ENCODE results near the gene SFTPB.
"Not testable (repeated sequence)": the region's sequence is repeated elsewhere in the genome, so short reads cannot be mapped to it uniquely, and the experiment has no call there.

Gene SFTPB

DNA sequence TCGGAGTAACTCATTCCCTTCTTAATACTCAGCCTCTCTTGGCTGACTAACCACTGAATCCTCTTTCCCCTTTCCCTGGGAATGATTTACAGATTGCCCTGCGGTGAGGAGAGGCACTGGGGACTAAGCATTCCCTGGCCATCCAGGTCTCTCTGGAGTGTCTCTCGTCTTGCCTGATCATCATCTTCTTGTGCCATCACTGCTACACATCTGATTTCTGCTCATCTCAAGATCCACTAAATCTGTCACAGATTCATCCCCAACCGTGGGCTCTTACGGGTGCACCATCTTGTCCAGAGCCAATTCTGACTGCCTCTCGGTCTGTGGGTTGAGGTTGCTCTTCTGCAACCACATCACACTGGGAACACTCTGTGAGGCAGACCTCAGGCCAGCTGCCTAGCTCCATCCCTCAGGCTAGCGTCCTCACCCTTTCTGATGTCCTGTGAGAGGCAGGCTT lies 12.0 kb downstream of the SFTPB start:
- no peak for DNase-seq (ENCODE audit: low read depth)

DNA sequence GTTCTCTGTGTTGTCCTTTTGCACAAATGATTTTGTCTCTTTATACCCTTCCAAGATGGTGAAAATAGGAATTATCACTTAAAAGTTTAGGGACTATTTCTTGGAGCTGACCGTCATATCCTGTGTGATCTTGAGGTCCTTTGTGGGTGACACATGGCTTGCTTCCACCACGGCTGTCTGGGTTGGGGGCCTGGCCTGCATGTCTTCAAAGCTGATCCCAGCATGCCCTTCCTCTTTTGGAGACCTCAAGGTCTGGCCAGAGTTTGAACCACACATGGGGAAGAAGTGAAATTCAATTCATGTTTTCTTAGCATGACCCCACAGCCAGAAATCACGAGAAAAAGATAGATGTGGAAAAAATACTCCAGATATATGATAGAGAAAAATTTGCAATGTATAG lies 14.0 kb downstream of the SFTPB start:
- no peak for DNase-seq (ENCODE audit: low read depth)

- no peak for DNase-seq (ENCODE audit: low read depth)
Measured at GRCh38 chr2:85652056-85652455, 15.9 kb downstream of the SFTPB start.

DNA sequence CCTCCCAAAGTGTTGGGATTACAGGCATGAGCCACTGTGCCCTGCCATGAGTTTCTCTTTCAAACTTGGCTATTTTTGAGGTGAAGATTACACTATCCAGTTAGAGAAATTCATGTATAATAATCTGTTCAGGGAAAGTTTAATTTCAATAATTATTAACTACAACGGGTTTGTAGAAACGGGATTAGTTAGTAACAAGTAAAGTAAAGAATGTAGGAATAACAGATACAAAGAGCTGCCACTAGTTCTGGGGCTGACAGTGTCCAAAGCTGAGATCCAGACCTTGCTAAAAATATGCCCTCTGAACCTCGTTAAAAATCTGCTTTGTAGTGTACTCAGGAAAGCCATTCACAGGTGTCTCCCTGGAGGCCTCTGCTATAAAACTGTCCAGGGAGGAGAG lies 16.9 kb downstream of the SFTPB start:
- DNase-seq (ENCODE audit: low read depth) = no peak

- DNase-seq (ENCODE audit: low read depth) = no peak
Measured at GRCh38 chr2:85650456-85650855, 17.5 kb downstream of the SFTPB start.

DNA sequence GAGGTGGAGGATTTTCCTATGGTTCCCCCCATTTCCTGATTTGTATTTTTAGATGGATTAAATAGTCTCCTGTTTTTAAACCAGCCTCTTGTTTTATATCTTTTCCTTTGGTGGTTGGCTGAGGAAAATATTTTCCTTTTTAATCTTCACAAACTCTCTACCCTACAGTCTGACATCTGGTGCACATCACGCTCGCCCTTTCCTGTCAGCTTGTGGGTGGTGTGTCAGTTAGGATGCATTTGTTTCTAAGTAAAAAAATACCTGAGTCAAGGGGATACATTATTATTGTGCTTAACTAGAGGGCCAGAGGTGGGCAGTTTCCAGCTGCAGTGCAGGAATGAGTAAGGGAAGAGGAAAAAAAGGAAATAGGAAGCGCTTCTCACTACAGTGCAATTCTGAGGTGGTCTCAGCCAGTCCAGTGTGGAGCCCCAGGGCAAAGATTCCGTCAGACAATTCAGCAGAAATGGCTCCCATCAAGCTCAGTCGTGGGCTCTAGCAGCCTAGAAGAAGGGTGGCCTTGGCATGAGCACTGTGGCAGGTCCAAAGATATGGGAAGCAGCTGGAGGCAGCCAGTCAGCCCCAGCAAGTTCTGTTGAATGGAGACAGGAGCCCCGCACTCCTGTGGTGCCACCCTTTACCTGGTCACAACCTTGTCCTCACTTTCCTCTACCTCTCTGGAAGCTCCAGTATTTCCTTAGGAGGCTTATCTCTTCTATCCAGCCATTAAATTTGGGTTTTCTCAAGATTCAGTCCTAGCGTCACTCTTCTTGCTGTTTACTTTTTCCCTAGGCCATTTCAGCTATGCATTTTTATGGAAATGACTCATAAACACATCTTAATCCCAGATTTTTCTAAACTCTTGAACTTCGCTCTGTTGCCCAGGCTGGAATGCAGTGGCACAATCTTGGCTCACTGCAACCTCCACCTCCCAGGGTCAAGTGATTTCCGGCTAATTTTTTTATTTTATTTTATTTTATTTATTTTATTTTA lies 18.5 kb downstream of the SFTPB start:
- DNase-seq (ENCODE audit: low read depth) = no peak

- DNase-seq (ENCODE audit: low read depth) = no peak
Measured at GRCh38 chr2:85648619-85649018, 19.4 kb downstream of the SFTPB start.

GRCh38 chr2:85647823-85648526 lies 20.0 kb downstream of the SFTPB start:
- no peak for DNase-seq (ENCODE audit: low read depth)

DNA sequence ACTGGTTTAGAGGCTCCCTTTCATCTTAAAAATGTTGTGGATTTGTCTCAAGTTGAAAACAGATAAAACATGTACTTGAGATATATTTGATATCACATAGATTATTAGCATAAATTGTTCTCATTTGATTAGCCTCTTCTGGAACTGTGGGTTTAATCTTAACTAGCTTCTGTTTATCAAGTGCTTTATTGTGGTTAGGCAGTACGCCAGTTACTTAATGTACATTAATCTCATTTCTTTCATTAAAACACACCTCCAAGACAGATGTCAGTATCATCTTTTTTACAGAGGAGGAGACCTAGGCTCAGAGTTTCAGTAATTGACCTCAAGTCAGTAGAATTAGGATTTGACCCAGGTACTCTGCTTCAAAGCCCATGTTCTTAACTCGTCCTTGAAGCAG lies 21.8 kb downstream of the SFTPB start:
- no peak for DNase-seq (ENCODE audit: low read depth)

GRCh38 chr2:85644909-85645308 lies 23.1 kb downstream of the SFTPB start:
- no peak for DNase-seq (ENCODE audit: low read depth)

- DNase-seq (ENCODE audit: low read depth) = no peak
Measured at GRCh38 chr2:85642725-85643124, 25.3 kb downstream of the SFTPB start.

DNA sequence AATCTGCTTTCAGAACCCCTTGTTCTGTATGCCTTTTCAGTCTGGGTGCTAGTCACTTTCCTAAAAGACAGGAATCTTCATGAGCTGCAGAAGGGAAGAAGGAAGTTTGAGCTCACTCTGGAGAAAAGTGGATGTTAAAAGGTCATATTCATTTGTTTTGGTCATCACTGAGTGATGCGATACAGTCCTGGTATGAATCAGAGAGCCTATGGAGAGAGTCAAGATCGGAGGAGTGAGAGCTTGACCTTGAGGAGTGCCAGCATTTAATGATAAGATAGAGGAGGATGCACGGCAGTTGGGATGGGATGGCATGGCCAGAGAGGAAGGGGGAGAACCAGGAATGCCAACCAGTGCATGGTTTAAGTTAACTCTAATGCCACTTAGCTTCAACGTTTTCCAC lies 32.4 kb downstream of the SFTPB start:
- no peak for DNase-seq (ENCODE audit: low read depth)

DNA sequence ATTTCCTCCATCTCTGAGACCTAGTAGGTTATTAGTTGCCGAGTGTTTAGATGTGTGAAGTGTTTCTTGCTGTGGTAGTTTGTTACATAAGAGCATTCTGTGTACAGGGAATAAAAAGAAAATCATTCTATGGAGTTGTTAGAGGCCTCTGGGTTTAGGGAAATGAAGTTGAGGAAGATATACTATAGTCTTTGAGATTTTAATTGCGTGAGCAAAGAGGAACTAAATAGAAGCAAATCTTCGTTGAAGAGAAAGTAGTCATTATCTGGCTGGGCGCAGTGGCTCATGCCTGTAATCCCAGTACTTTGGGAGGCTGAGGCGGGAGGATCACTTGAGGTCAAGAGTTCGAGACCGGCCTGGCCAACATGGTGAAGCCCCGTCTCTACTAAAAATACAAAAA lies 33.0 kb downstream of the SFTPB start:
- no peak for DNase-seq (ENCODE audit: low read depth)

GRCh38 chr2:85631316-85631715 lies 36.7 kb downstream of the SFTPB start:
- no peak for DNase-seq (ENCODE audit: low read depth)

DNA sequence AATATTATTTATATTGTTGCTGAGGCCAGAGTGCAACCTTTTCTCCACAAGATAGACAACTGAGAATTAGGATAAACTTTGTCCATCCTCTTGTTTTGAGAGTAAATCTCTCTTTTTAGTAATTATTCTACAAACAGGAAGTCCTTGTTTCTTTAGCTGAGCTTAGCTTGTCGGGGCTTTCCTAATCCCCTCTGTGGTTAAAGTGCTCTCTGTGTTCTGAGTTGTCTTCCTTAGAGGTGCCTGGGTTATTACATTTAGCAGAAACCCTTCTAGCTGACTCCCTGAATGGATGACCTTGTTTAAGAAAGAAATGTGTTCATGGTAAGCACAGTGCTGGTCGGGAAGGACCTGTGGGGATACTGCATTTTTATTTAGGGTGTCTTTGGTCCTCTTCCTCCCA lies 39.3 kb downstream of the SFTPB start:
- DNase-seq (ENCODE audit: low read depth) = no peak

GRCh38 chr2:85623991-85624390 lies 44.0 kb downstream of the SFTPB start:
- DNase-seq (ENCODE audit: low read depth) = no peak

DNA sequence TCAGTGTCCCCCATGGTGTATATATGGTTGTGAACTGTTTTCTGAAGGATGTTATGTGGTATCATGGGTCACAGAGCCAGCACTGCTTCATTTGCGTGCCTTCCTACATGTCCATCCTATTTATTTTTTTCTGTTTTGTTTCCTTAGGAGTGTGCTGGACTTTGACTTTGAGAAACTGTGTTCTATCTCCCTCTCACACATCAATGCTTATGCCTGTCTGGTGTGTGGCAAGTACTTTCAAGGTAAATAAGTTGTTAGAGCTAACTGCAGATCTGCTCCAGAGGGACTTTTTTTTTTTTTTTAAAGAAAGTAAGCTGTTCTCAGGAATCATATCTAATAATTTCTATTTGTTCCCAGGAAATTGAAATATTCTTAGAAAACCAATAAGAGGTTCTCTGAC lies 46.7 kb downstream of the SFTPB start:
- no peak for DNase-seq (ENCODE audit: low read depth)

GRCh38 chr2:85619617-85620016 lies 48.4 kb downstream of the SFTPB start:
- no peak for DNase-seq (ENCODE audit: low read depth)

GRCh38 chr2:85617723-85618122 lies 50.3 kb downstream of the SFTPB start:
- not testable (repeated sequence) for DNase-seq (ENCODE audit: low read depth)

DNA sequence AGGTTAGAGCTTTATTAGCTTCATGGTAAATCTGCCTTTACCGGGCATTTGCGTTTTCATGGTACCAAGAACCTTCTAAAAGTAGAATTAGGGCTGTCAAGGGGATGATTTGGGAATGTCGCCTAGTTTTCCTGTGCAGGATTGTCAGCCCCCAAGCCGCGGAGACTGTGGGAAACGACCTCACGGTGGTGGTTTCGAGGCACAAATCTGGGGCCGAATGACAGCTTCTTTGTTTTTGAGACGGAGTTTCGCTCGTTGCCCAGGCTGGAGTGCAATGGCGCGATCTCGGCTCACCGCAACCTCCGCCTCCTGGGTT lies 52.6 kb downstream of the SFTPB start:
- DNase-seq (ENCODE audit: low read depth) = no peak

DNA sequence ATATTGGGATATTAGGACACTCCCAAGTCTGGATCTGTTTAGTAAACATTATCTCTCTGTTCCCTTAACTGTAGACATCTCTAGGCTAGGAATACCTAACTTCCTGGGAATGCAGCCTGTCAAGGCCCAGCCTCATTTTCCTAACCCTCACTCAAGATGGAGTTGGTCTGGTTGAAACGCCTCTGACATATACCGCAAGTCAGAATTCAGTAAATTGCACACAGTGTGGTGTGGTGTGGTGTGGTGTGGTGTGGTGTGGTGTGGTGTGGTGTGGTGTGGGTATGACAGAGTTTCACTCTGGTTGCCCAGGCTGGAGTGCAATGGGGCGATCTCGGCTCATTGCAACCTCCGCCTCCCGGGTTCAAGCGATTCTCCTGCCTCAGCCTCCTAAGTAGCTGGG lies 53.2 kb downstream of the SFTPB start:
- not testable (repeated sequence) for DNase-seq (ENCODE audit: low read depth)

GRCh38 chr2:85613717-85614515 lies 54.1 kb downstream of the SFTPB start:
- DNase-seq (ENCODE audit: low read depth) = no peak
